ENCODE results near the gene GAB4. TPM values are rescaled to one million over a fixed set of nuclear protein-coding genes. Genes with fewer than 3 reads are reported as not detected.
"Not testable (repeated sequence)": the region's sequence is repeated elsewhere in the genome, so short reads cannot be mapped to it uniquely, and the experiment has no call there.

Gene GAB4
- polyA plus RNA-seq, 5 donors = not detected

GRCh38 chr22:16915701-16916100, 92.3 kb downstream of the GAB4 start:
- DNase-seq = no peak

- not testable (repeated sequence) for DNase-seq
These were observed 93.1 kb downstream of the GAB4 start for GRCh38 chr22:16914911-16915310.

- no peak for DNase-seq
These were observed 94.0 kb downstream of the GAB4 start for GRCh38 chr22:16914006-16914405.

DNA sequence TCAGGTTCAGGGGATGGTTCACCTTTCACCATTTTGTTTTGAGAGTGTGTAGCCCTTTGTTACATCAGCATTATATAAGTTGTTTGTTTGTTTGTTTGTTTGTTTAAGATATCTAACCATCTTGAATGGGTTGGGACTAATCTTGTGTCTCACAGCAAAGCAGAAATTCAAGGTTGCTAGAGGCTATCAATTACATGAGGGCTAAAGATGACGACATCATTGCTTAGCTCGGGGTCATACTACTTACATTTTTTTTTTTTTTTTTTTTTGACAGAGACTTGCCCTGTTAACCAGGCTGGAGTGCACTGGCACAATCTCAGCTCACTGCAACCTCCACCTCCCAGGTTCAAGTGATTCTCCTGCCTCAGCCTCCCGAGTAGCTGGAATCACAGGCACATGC, 95.7 kb downstream of the GAB4 start:
- no peak for DNase-seq

Other genes starting within 250 kb of the GAB4 start
- gene XKR3, start 182.8 kb downstream of the GAB4 start, polyA plus RNA-seq (ENCODE audit: insufficient read depth in 1 of 5, insufficient read length in 5 of 5, low replicate concordance in 1 of 5) = not detected
- gene IL17RA, start 76.8 kb upstream of the GAB4 start, polyA plus RNA-seq (ENCODE audit: insufficient read depth in 1 of 5, insufficient read length in 5 of 5, low replicate concordance in 1 of 5) = 10 to 100 TPM in 1 of 5 donors, 1 to 10 TPM in 4; 7.5 to 10.1 (median 8.7) TPM
- 1 to 10 TPM in 2 of 5 donors, under 1 TPM in 3; 0.51 to 1.1 (median 0.77) TPM for gene TMEM121B, start 113.1 kb upstream of the GAB4 start, polyA plus RNA-seq (ENCODE audit: insufficient read depth in 1 of 5, insufficient read length in 5 of 5, low replicate concordance in 1 of 5)
- gene HDHD5, start 151.1 kb upstream of the GAB4 start, polyA plus RNA-seq (ENCODE audit: insufficient read depth in 1 of 5, insufficient read length in 5 of 5, low replicate concordance in 1 of 5) = 10 to 100 TPM; 28.2 to 41.1 (median 33.2) TPM
- 10 to 100 TPM; 22.0 to 84.0 (median 42.5) TPM for gene ADA2, start 211.2 kb upstream of the GAB4 start, polyA plus RNA-seq (ENCODE audit: insufficient read depth in 1 of 5, insufficient read length in 5 of 5, low replicate concordance in 1 of 5)

Data from right lung (tissue), 5 donors.